ENCODE results near the gene ARHGEF38. TPM values are rescaled to one million over a fixed set of nuclear protein-coding genes. Genes with fewer than 3 reads are reported as not detected.

ARHGEF38 gene
- polyA plus RNA-seq, 1 of the 3 experiments (the other 2 are of a cell fraction): 0.02 TPM

- H3K79me2 ChIP-seq (ENCODE audit: insufficient read depth): no peaks in the 10 kb centered on the region
- DNase-seq: no peak
- no peak overlapping the region for H3K4me2 ChIP-seq
- H3K27ac ChIP-seq (ENCODE audit: low read depth in 2 of 2, low read length in 1 of 2): no peak overlapping the region
- POLR2A ChIA-PET: no interaction called here
- CTCF ChIA-PET: interaction anchor here (1.4 kb wide), 1 partner anchor 9 kb away, joined by 4 read pairs; no protein-coding TSS in a partner anchor
- H3K4me1 ChIP-seq (ENCODE audit: control insufficient read depth in 1 of 2, insufficient read depth in 2 of 2, low read depth in 1 of 2, low read length in 1 of 2): peaks cover 7 to 11% of the 10 kb centered on the region in 2 experiments
- TF ChIP-seq ELF1 (IDR thresholded peaks at IDR 0.05) (no peak), YY1 (IDR thresholded peaks at IDR 0.05; ENCODE audit: low read depth) (no peak), REST (IDR thresholded peaks at IDR 0.05; ENCODE audit: low read depth, low read length) (no peak), TEAD4 (IDR thresholded peaks at IDR 0.05; ENCODE audit: borderline replicate concordance, insufficient read depth) (no peak), TAF1 (IDR thresholded peaks at IDR 0.05; ENCODE audit: borderline replicate concordance, low read depth, low read length) (no peak), TCF12 (IDR thresholded peaks at IDR 0.05) (no peak), NRF1 (IDR thresholded peaks at IDR 0.05; ENCODE audit: low read depth, low read length) (no peak), PBX3 (IDR thresholded peaks at IDR 0.05) (no peak), GATA2 (CRISPR knock-in tag; IDR thresholded peaks at IDR 0.05) (no peak), SMC3 (IDR thresholded peaks at IDR 0.05; ENCODE audit: low read depth, low read length) (no peak), ZBTB33 (IDR thresholded peaks at IDR 0.05; ENCODE audit: borderline replicate concordance, low read depth) (no peak), JUND (IDR thresholded peaks at IDR 0.05) (no peak), RFX5 (IDR thresholded peaks at IDR 0.05; ENCODE audit: low read length) (no peak), USF1 (IDR thresholded peaks at IDR 0.05; ENCODE audit: borderline replicate concordance, low read depth) (no peak), POLR2AphosphoS5 (IDR thresholded peaks at IDR 0.05; ENCODE audit: low read depth, low read length) (no peak), FOXJ3 (CRISPR knock-in tag; IDR thresholded peaks at IDR 0.05) (no peak), RXRA (IDR thresholded peaks at IDR 0.05; ENCODE audit: borderline replicate concordance, low read depth) (no peak)
- no peak overlapping the region for H3K9ac ChIP-seq
- 92% methylated on average over 4 of the region's 4 CpGs for WGBS (ENCODE audit: low lambda C conversion rate)
- H3F3A ChIP-seq (replicated peaks; ENCODE audit: insufficient read depth): peaks cover 13% of the 10 kb centered on the region
- no peak overlapping the region for H3K4me3 ChIP-seq (ENCODE audit: low read depth in 2 of 2, low read length in 1 of 2)
- H3K9me2 ChIP-seq: no peaks in the 10 kb centered on the region
- no peak overlapping the region for H2AFZ ChIP-seq (ENCODE audit: low read depth)
- no peaks in the 10 kb centered on the region for H4K20me1 ChIP-seq (ENCODE audit: insufficient read depth)
- no peaks in the 10 kb centered on the region for H3K36me3 ChIP-seq (replicated peaks in 1 of 2; ENCODE audit: control insufficient read depth in 1 of 2, insufficient read depth in 2 of 2, low read length in 1 of 2)
- H3K27me3 ChIP-seq (ENCODE audit: insufficient read depth): no peaks in the 10 kb centered on the region
- no peaks in the 10 kb centered on the region for H3K9me3 ChIP-seq
Observed at GRCh38 chr4:105623099-105623498, 70.7 kb downstream of the ARHGEF38 start.
